HepG2 (cell line): ENCODE results near the gene PLCB1. TPM values are rescaled to one million over a fixed set of nuclear protein-coding genes. Genes with fewer than 3 reads are reported as not detected.
A peak's percentile ranks its signal among the peaks of the same experiment; 100 is the strongest.

Experiments
- DZIP1 ChIP-seq: sonication (generic); formaldehyde crosslinking; IDR thresholded peaks from 2 replicates; pipeline ENCODE4 v1.5.0; 2020; ENCODE audit warnings: mild to moderate bottlenecking, missing genetic modification reagents
- FOSL1 ChIP-seq: sonication (generic); formaldehyde crosslinking; IDR thresholded peaks from 2 replicates; pipeline ENCODE4 v1.9.0; 2021; ENCODE audit warnings: missing genetic modification reagents, borderline replicate concordance
- JARID2 ChIP-seq: sonication (generic); formaldehyde crosslinking; IDR thresholded peaks from 2 replicates; pipeline ENCODE4 v1.8.1; 2023; ENCODE audit warnings: missing genetic modification reagents, inconsistent platforms; ENCODE audit not compliant: insufficient replicate concordance
- KDM1A ChIP-seq: IDR thresholded peaks from 2 replicates; pipeline ENCODE4 v1.6.1; 2016; ENCODE audit warnings: missing compliant biosample characterization
- MXD4 ChIP-seq: IDR thresholded peaks from 2 replicates; pipeline ENCODE4 v1.6.1; 2016; ENCODE audit warnings: mild to moderate bottlenecking, missing biosample characterization, missing genetic modification reagents
- MXI1 ChIP-seq: IDR thresholded peaks from 3 replicates; pipeline ENCODE4 v1.6.1; 2012; ENCODE audit warnings: low read depth, low read length, inconsistent platforms, borderline replicate concordance
- PAWR ChIP-seq: sonication (generic); formaldehyde crosslinking; IDR thresholded peaks from 2 replicates; pipeline ENCODE4 v1.4.0; 2020; ENCODE audit warnings: missing genetic modification reagents, mild to moderate bottlenecking, borderline replicate concordance
- SAFB2 ChIP-seq: sonication (generic); formaldehyde crosslinking; IDR thresholded peaks from 2 replicates; pipeline ENCODE4 v1.5.1; 2020; ENCODE audit warnings: missing genetic modification reagents, low read depth, mild to moderate bottlenecking, borderline replicate concordance
- SALL2 ChIP-seq: sonication (generic); formaldehyde crosslinking; IDR thresholded peaks from 2 replicates; pipeline ENCODE4 v1.8.1; 2023; ENCODE audit warnings: mild to moderate bottlenecking, missing genetic modification reagents, inconsistent platforms
- SNAPC4 ChIP-seq: sonication (generic); formaldehyde crosslinking; IDR thresholded peaks from 2 replicates; pipeline ENCODE4 v1.4.0; 2020; ENCODE audit warnings: mild to moderate bottlenecking, missing genetic modification reagents
- SRSF4 ChIP-seq: fragments of 200-400 bp; formaldehyde crosslinking; IDR thresholded peaks from one replicate; pipeline ENCODE4 v1.6.1; 2018; ENCODE audit warnings: mild to moderate bottlenecking, low read depth, low read length, moderate library complexity; ENCODE audit not compliant: poor library complexity, severe bottlenecking
- ZNF605 ChIP-seq: sonication (generic); formaldehyde crosslinking; IDR thresholded peaks from 2 replicates; pipeline ENCODE4 v1.8.0; 2022; ENCODE audit warnings: mild to moderate bottlenecking, missing genetic modification reagents
- ZNF678 ChIP-seq: sonication (generic); formaldehyde crosslinking; IDR thresholded peaks from 2 replicates; pipeline ENCODE4 v1.4.0; 2020; ENCODE audit warnings: mild to moderate bottlenecking, missing genetic modification reagents
- ZNF790 ChIP-seq: sonication (generic); formaldehyde crosslinking; IDR thresholded peaks from 2 replicates; pipeline ENCODE4 v1.8.0; 2022; ENCODE audit warnings: missing genetic modification reagents, mild to moderate bottlenecking, borderline replicate concordance
- polyA plus RNA-seq, 8 experiments: library from polyadenylated mRNA; depleted of rRNA in 3 of 8; stranded (reverse) in 7 of 8; unstranded in 1 of 8; fragments of >200 nt; fragmentation: Illumina TruSeq in 4 of 8; extraction: Trizol in 4 of 8; gene quantifications; 2 replicates each; pipeline versions ENCODE4 v1.2.1 to v1.2.3, GENCODE V29; 2011 to 2016; ENCODE audit warnings: low read depth in 4 of 8, missing spikeins in 1 of 8, mixed read lengths in 1 of 8; ENCODE audit not compliant: insufficient read depth in 1 of 8
- total RNA-seq, 5 experiments: library from RNA; depleted of rRNA; stranded (reverse); fragments of >200 nt; fragmentation: Illumina TruSeq; extraction: Trizol; gene quantifications; 2 replicates each; pipeline ENCODE4 v1.2.3, GENCODE V29; 2016; ENCODE audit warnings: low read depth in 1 of 5
- TF ChIP-seq, protein P1 (sequence below): sonication (generic); formaldehyde crosslinking; IDR thresholded peaks from 2 replicates; pipeline ENCODE4 v1.5.1; 2020; ENCODE audit warnings: missing genetic modification reagents, mild to moderate bottlenecking, borderline replicate concordance

PLCB1 gene
- total and polyA plus RNA-seq, 2 of the 13 experiments (the other 11 are each of a cell fraction or from before 2014, with no cell fraction given), result 42.4 to 55.9 TPM

DNA sequence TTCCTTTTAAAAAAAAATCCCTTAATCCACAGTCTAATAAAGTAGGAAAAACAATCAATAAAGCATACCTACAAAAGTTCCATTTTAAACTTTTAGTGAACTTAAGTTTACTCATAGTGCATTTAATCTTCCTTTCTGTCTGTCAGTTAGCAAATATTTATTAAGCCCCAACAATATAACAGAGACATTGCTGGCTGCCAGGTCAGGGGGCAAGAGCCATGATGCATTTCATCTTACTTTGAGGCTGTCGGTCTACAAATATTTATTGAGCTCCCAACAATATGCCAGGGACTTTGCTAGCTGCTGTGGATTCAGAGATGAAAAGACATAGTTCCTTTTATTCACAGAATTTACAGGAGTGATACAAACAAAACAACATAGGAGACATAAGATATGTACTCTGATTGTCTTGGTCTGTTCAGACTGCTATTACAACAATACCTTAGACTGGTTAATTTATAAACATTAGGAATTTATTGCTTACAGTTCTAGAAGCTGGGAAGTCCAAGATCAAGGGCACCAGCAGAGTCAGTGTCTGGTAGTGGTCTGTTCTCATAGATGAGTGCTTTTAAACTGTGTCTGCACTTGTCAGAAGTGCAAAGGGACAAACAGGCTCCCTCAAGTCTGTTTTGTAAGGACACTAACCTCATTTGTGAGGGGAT, 118.6 kb downstream of the PLCB1 start (continued):
- TF ChIP-seq FOSL1 (CRISPR knock-in tag), result peak; percentile 70; the same call in 1 of the 2 replicates
- TF ChIP-seq ZNF605, result no peak
- no peak for TF ChIP-seq ZNF790 (CRISPR knock-in tag)
- TF ChIP-seq JARID2 (CRISPR knock-in tag), result peak; percentile 31
- TF ChIP-seq KDM1A (CRISPR knock-in tag), result peak; percentile 62; the same call in 1 of the 2 replicates
- TF ChIP-seq SRSF4, result no peak
- no peak; the same call in 1 of the 2 replicates for TF ChIP-seq ZNF678 (CRISPR knock-in tag)
- 0 out of 2 replicates have a peak, but pooled peaks have one; percentile 39 for TF ChIP-seq PAWR (CRISPR knock-in tag)
- no peak for TF ChIP-seq MXD4 (CRISPR knock-in tag)
- TF ChIP-seq, protein P1, sequence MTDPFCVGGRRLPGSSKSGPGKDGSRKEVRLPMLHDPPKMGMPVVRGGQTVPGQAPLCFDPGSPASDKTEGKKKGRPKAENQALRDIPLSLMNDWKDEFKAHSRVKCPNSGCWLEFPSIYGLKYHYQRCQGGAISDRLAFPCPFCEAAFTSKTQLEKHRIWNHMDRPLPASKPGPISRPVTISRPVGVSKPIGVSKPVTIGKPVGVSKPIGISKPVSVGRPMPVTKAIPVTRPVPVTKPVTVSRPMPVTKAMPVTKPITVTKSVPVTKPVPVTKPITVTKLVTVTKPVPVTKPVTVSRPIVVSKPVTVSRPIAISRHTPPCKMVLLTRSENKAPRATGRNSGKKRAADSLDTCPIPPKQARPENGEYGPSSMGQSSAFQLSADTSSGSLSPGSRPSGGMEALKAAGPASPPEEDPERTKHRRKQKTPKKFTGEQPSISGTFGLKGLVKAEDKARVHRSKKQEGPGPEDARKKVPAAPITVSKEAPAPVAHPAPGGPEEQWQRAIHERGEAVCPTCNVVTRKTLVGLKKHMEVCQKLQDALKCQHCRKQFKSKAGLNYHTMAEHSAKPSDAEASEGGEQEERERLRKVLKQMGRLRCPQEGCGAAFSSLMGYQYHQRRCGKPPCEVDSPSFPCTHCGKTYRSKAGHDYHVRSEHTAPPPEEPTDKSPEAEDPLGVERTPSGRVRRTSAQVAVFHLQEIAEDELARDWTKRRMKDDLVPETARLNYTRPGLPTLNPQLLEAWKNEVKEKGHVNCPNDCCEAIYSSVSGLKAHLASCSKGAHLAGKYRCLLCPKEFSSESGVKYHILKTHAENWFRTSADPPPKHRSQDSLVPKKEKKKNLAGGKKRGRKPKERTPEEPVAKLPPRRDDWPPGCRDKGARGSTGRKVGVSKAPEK (CRISPR knock-in tag), result no peak
- TF ChIP-seq MXI1, result no peak; the same call in 2 of the 3 replicates
- TF ChIP-seq SAFB2, result no peak; the same call in 1 of the 2 replicates
- no peak for TF ChIP-seq DZIP1
- TF ChIP-seq SALL2 (CRISPR knock-in tag), result 0 out of 2 replicates have a peak, but pooled peaks have one; percentile 22
- peak; percentile 78; the same call in 1 of the 2 replicates for TF ChIP-seq SNAPC4 (CRISPR knock-in tag)
